Astrocyte of the cerebellum (primary cell): ENCODE data around the gene CELA3B.
"Not testable (repeated sequence)": the region's sequence is repeated elsewhere in the genome, so short reads cannot be mapped to it uniquely, and the experiment has no call there.

Experiments used
- DNase-seq: peaks from one replicate; pipeline ENCODE4 v3.0.0-alpha.2; 2011; ENCODE audit warnings: low read depth
- H3K4me3 ChIP-seq: 2 replicates; pipeline ENCODE4 v1.5.1; 2011; ENCODE audit warnings: mild to moderate bottlenecking, low read depth, low read length, moderate library complexity
- in situ Hi-C: cut with HindIII; loops from 2 replicates; pipeline ENCODE4 v1.10.0; 2017; ENCODE audit warnings: low sequenced_read_pairs
- TF ChIP-seq, protein P1 (sequence below): IDR thresholded peaks from 2 replicates; pipeline ENCODE4 v1.5.1; 2012; ENCODE audit warnings: low read length, low read depth, moderate library complexity, mild to moderate bottlenecking; ENCODE audit errors: missing control alignments

Gene CELA3B

DNA sequence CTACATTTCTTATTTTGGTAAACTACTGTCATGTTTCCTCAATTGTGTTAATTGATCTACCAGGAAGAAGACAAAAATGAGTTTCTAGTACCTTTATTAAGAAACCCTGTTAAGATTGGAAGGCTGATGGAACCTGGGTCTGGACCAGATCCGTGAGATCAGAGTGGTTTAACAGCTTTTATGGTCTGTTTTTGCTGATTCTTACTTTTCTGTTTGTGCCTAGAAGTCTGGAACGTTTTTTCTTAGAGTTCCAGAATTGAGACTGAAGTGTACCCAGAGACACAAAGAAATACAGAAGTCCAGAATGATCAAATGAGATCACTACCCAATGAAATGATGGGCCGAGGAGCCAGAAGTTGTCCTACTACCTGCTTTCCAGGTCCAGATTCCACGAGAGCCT is 53.2 kb downstream of the CELA3B start:
- DNase-seq, result no peak
- TF ChIP-seq, protein P1, sequence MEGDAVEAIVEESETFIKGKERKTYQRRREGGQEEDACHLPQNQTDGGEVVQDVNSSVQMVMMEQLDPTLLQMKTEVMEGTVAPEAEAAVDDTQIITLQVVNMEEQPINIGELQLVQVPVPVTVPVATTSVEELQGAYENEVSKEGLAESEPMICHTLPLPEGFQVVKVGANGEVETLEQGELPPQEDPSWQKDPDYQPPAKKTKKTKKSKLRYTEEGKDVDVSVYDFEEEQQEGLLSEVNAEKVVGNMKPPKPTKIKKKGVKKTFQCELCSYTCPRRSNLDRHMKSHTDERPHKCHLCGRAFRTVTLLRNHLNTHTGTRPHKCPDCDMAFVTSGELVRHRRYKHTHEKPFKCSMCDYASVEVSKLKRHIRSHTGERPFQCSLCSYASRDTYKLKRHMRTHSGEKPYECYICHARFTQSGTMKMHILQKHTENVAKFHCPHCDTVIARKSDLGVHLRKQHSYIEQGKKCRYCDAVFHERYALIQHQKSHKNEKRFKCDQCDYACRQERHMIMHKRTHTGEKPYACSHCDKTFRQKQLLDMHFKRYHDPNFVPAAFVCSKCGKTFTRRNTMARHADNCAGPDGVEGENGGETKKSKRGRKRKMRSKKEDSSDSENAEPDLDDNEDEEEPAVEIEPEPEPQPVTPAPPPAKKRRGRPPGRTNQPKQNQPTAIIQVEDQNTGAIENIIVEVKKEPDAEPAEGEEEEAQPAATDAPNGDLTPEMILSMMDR, result no peak
- no peak overlapping the region for H3K4me3 ChIP-seq
- in situ Hi-C loops, result no loop called here

- no peak overlapping the region for H3K4me3 ChIP-seq
- in situ Hi-C loops, result no loop called here
- no peak for DNase-seq
- TF ChIP-seq, protein P1, result no peak
Observed at GRCh38 chr1:22030473-22030872, 53.7 kb downstream of the CELA3B start.

- TF ChIP-seq, protein P1, result no peak
- in situ Hi-C loops, result no loop called here
- no peak for DNase-seq
- no peak overlapping the region for H3K4me3 ChIP-seq
Observed at GRCh38 chr1:22031214-22031962, 54.6 kb downstream of the CELA3B start.

GRCh38 chr1:22034834-22035233 is 58.0 kb downstream of the CELA3B start:
- in situ Hi-C loops, DNase-seq, H3K4me3 ChIP-seq: not testable (repeated sequence)

- DNase-seq, result no peak
- in situ Hi-C loops, result no loop called here
- TF ChIP-seq, protein P1, result no peak
- H3K4me3 ChIP-seq, result no peak overlapping the region
Observed at GRCh38 chr1:22037520-22037919, 60.7 kb downstream of the CELA3B start.

DNA sequence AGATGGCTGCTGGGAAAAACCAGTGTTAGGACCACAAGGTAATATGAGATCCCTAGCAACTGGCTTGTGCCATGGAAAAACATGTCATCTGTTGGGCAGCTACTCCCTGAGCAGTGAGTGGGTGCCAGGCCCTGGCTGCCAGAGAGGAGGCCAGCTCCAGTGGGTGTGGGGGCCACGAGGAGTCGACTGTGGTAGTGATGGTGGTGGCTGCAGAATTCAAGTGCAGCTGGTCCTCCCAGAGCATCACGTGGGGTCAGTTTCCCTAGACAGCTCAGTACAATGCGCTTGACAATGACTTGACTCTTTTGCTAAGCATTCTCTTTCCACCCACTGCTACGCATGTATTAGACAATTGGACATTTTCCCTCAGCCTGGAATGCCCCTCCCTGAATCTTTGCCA is 61.2 kb downstream of the CELA3B start:
- in situ Hi-C loops, result no loop called here
- DNase-seq, result no peak
- H3K4me3 ChIP-seq, result no peak overlapping the region
- TF ChIP-seq, protein P1, result no peak
